NCI-H2081 (cell line): ENCODE data around the gene LASP1NB.

Experiments used
- DNase-seq, 2 experiments: peaks; one replicate each; lab custom pipeline; 2025; lab: John Stamatoyannopoulos, UW

Gene LASP1NB

GRCh38 chr17:38925263-38925995 lies at the start of gene LASP1NB:
TSS of gene LASP1NB (plus strand) at chr17:38925614.
- no peak for DNase-seq

GRCh38 chr17:38877130-38877851 lies 48.1 kb upstream of the LASP1NB start:
- DNase-seq: peak in 1 of 2 experiments; percentile 61

- DNase-seq: no peak
These were observed 45.3 kb upstream of the LASP1NB start for GRCh38 chr17:38879878-38880665.

GRCh38 chr17:38881600-38882191 lies 43.7 kb upstream of the LASP1NB start:
- no peak for DNase-seq

GRCh38 chr17:38882870-38883269 lies 42.5 kb upstream of the LASP1NB start:
- DNase-seq: no peak

- DNase-seq: no peak
These were observed 41.6 kb upstream of the LASP1NB start for GRCh38 chr17:38883592-38884526.

GRCh38 chr17:38885044-38885727 lies 40.2 kb upstream of the LASP1NB start:
- DNase-seq: no peak

- DNase-seq: no peak
These were observed 39.4 kb upstream of the LASP1NB start for GRCh38 chr17:38885728-38886642.

- DNase-seq: no peak
These were observed 38.8 kb upstream of the LASP1NB start for GRCh38 chr17:38886643-38887010.

GRCh38 chr17:38888842-38889241 lies 36.6 kb upstream of the LASP1NB start:
- DNase-seq: no peak

GRCh38 chr17:38889745-38890409 lies 35.5 kb upstream of the LASP1NB start:
- DNase-seq: no peak

- no peak for DNase-seq
These were observed 35.0 kb upstream of the LASP1NB start for GRCh38 chr17:38890410-38890746.

GRCh38 chr17:38891441-38891840 lies 34.0 kb upstream of the LASP1NB start:
- no peak for DNase-seq

- DNase-seq: no peak
These were observed 33.3 kb upstream of the LASP1NB start for GRCh38 chr17:38892083-38892482.

- no peak for DNase-seq
These were observed 32.8 kb upstream of the LASP1NB start for GRCh38 chr17:38892620-38893019.

- no peak for DNase-seq
These were observed 32.3 kb upstream of the LASP1NB start for GRCh38 chr17:38893113-38893512.

- DNase-seq: no peak
These were observed 31.8 kb upstream of the LASP1NB start for GRCh38 chr17:38893607-38894006.

GRCh38 chr17:38894276-38894675 lies 31.1 kb upstream of the LASP1NB start:
- DNase-seq: no peak

- no peak for DNase-seq
These were observed 29.0 kb upstream of the LASP1NB start for GRCh38 chr17:38896346-38896954.
